SU-DHL-6 (cell line): ENCODE results near the gene RABEP2.
"Not testable (repeated sequence)": the region's sequence is repeated elsewhere in the genome, so short reads cannot be mapped to it uniquely, and the experiment has no call there.

ENCODE experiments used
- H2AFZ ChIP-seq: fragments of 200-600 bp; sonication (generic); 2 replicates; pipeline ENCODE4 v1.6.1; 2014; ENCODE audit warnings: low read depth, mild to moderate bottlenecking, moderate library complexity, mixed read lengths, antibody characterized with exemption, low read length; ENCODE audit not compliant: severe bottlenecking
- H3F3A ChIP-seq: fragments of 200-600 bp; shearing (Covaris generic); 2 replicates; pipeline ENCODE4 v1.6.0; 2016; ENCODE audit warnings: antibody characterized with exemption, mild to moderate bottlenecking; ENCODE audit not compliant: insufficient read depth
- H3K27ac ChIP-seq: fragments of 200-600 bp; sonication (generic); 2 replicates; pipeline ENCODE4 v1.5.1; 2016; ENCODE audit warnings: low read depth, mild to moderate bottlenecking, low read length, moderate library complexity, mixed read lengths
- H3K27me3 ChIP-seq: fragments of 200-600 bp; sonication (generic), shearing (Covaris generic); 2 replicates; pipeline ENCODE4 v1.6.0; 2014; ENCODE audit warnings: mild to moderate bottlenecking, low read length
- H3K36me3 ChIP-seq: fragments of 200-600 bp; sonication (generic); 2 replicates; pipeline ENCODE4 v1.6.1; 2014; ENCODE audit warnings: mild to moderate bottlenecking, low read length, mixed read lengths
- H3K4me2 ChIP-seq: fragments of 300-600, 200-600 bp; shearing (Covaris generic), sonication (generic); 2 replicates; pipeline ENCODE4 v1.6.0; 2014; ENCODE audit warnings: low read length, low read depth, mild to moderate bottlenecking; ENCODE audit not compliant: poor library complexity, severe bottlenecking
- H3K4me3 ChIP-seq: fragments of 200-600 bp; sonication (generic); 2 replicates; pipeline ENCODE4 v1.5.1; 2014; ENCODE audit warnings: antibody characterized with exemption, low read length, mild to moderate bottlenecking, mixed read lengths; ENCODE audit not compliant: insufficient read depth, poor library complexity, severe bottlenecking
- H3K79me2 ChIP-seq: fragments of 200-600 bp; sonication (generic); 2 replicates; pipeline ENCODE4 v1.6.1; 2014; ENCODE audit warnings: mild to moderate bottlenecking, low read length, moderate library complexity; ENCODE audit not compliant: insufficient read depth
- H3K9ac ChIP-seq: fragments of 200-600 bp; sonication (generic); 2 replicates; pipeline ENCODE4 v1.7.0; 2014; ENCODE audit warnings: mild to moderate bottlenecking, low read length
- H3K9me2 ChIP-seq: fragments of 200-600 bp; sonication (generic); replicated peaks from 2 replicates; pipeline ENCODE4 v1.6.1; 2014; ENCODE audit warnings: low read length; ENCODE audit not compliant: insufficient read depth
- H3K9me3 ChIP-seq: fragments of 200-600 bp; sonication (generic); 2 replicates; pipeline ENCODE4 v1.6.1; 2014; ENCODE audit warnings: low read length, mixed read lengths; ENCODE audit not compliant: insufficient read depth
- H4K20me1 ChIP-seq: fragments of 200-600 bp; sonication (generic); 2 replicates; pipeline ENCODE4 v1.6.1; 2014; ENCODE audit warnings: low read depth, mild to moderate bottlenecking, antibody characterized with exemption, low read length, moderate library complexity, mixed read lengths
- CTCF ChIP-seq: fragments of 200-600 bp; sonication (generic); IDR thresholded peaks from one replicate; pipeline ENCODE4 v1.5.1; 2017; ENCODE audit warnings: antibody characterized with exemption, mild to moderate bottlenecking, low read length, moderate library complexity; ENCODE audit not compliant: insufficient read depth, poor library complexity, severe bottlenecking
- EZH2phosphoT487 ChIP-seq: fragments of 200-600 bp; sonication (generic), shearing (Covaris generic); conservative IDR thresholded peaks from 2 replicates; pipeline ENCODE4 v1.6.1; 2018; ENCODE audit warnings: mild to moderate bottlenecking, antibody characterized with exemption, low read length, moderate library complexity, mixed read lengths

The RABEP2 gene

GRCh38 chr16:28924762-28925385 lies at the start of gene RABEP2:
TSS of gene RABEP2 (minus strand) at chr16:28925238. CDS start at chr16:28925163, 75 bp downstream.
- H3K36me3 ChIP-seq, result no peaks in the 10 kb centered on the region
- no peaks in the 10 kb centered on the region for H3K27me3 ChIP-seq
- H3K4me2 ChIP-seq, result peak within 1 kb of the TSS; percentile 95
- peaks cover 7% of the 10 kb centered on the region; the same call in 1 of the 2 replicates for H3K79me2 ChIP-seq
- peak within 1 kb of the TSS; percentile 97 for H3K9ac ChIP-seq
- no peaks in the 10 kb centered on the region for H3K9me2 ChIP-seq
- H3F3A ChIP-seq, result peaks cover 30% of the 10 kb centered on the region
- peak within 1 kb of the TSS; percentile 72 for H3K4me3 ChIP-seq
- H4K20me1 ChIP-seq, result no peaks in the 10 kb centered on the region
- no peaks in the 10 kb centered on the region for H3K9me3 ChIP-seq
- peak within 1 kb of the TSS; percentile 56 for H2AFZ ChIP-seq
- peak within 1 kb of the TSS; percentile 90 for H3K27ac ChIP-seq
- TF ChIP-seq EZH2phosphoT487 (no peak), CTCF (no peak)

- Histone ChIP-seq H3F3A (peaks cover 4% of the 10 kb centered on the region), H3K79me2 (no peaks in the 10 kb centered on the region), H3K36me3 (no peaks in the 10 kb centered on the region), H4K20me1 (no peaks in the 10 kb centered on the region), H3K4me3 (peak within 1 kb of the TSS; percentile 92), H3K27ac (no peak within 1 kb of the TSS), H3K9me3 (no peaks in the 10 kb centered on the region), H3K9ac (peak within 1 kb of the TSS; percentile 80), H3K4me2 (peak within 1 kb of the TSS; percentile 85), H2AFZ (peak within 1 kb of the TSS; percentile 88), H3K27me3 (no peaks in the 10 kb centered on the region), H3K9me2 (no peaks in the 10 kb centered on the region)
- TF ChIP-seq EZH2phosphoT487, result no peak
- no peak for TF ChIP-seq CTCF
Observed at GRCh38 chr16:28974437-28975157, 49.6 kb upstream of the RABEP2 start, which contains the start of gene SPNS1. TSS of gene SPNS1 (plus strand) at chr16:28974778. CDS start at chr16:28975152, 374 bp downstream.

- Histone ChIP-seq H4K20me1 (no peaks in the 10 kb centered on the region), H3K27me3 (no peaks in the 10 kb centered on the region), H3K27ac (no peak overlapping the region), H3K9ac (peak overlapping the region; percentile 80), H3K36me3 (no peaks in the 10 kb centered on the region), H3K9me2 (no peaks in the 10 kb centered on the region), H3K4me2 (peak overlapping the region; percentile 85), H3K79me2 (no peaks in the 10 kb centered on the region), H3K4me3 (peak overlapping the region; percentile 92), H3F3A (peaks cover 4% of the 10 kb centered on the region), H2AFZ (peak overlapping the region; percentile 88), H3K9me3 (no peaks in the 10 kb centered on the region)
- TF ChIP-seq CTCF (peak; percentile 78), EZH2phosphoT487 (no peak)
Observed at GRCh38 chr16:28974007-28974436, 49.0 kb upstream of the RABEP2 start.

- H3K79me2 ChIP-seq, H3K27ac ChIP-seq, H3K4me2 ChIP-seq, H3K36me3 ChIP-seq, H3K9ac ChIP-seq, H3K9me2 ChIP-seq, H3K9me3 ChIP-seq, H2AFZ ChIP-seq, H3K4me3 ChIP-seq, H3K27me3 ChIP-seq, H4K20me1 ChIP-seq: not testable (repeated sequence)
- H3F3A ChIP-seq, result peaks cover 11% of the 10 kb centered on the region; the same call in 1 of the 2 replicates
Observed at GRCh38 chr16:28969696-28970095, 44.7 kb upstream of the RABEP2 start.
